ENCODE data around the gene SH3BP1. TPM values are rescaled to one million over a fixed set of nuclear protein-coding genes. Genes with fewer than 3 reads are reported as not detected.

SH3BP1 gene
- total and polyA plus RNA-seq, 2 donors (not counting 1 experiment from before 2014, with no cell fraction given) = 44.0 to 69.7 TPM

- H3K4me1 ChIP-seq (ENCODE audit: control insufficient read depth in 2 of 2, insufficient read depth in 2 of 2, low read length in 2 of 2) = no peaks in the 10 kb centered on the region
- no peak overlapping the region for H3K27ac ChIP-seq (ENCODE audit: low read length in 2 of 2)
- no peak overlapping the region for H3K9ac ChIP-seq (ENCODE audit: low read length)
- ChIA-PET CTCF (interaction anchor here (1.2 to 2.0 kb wide), 3 partner anchors 7 to 9 kb away, joined by 3 to 5 read pairs (median 3); partner anchors contain the start of gene PDXP), POLR2A (no interaction called here)
- 100% methylated on average over 6 of the region's 17 CpGs for WGBS (ENCODE audit: insufficient coverage)
- H2AFZ ChIP-seq (ENCODE audit: insufficient read depth, low read depth, low read length, poor library complexity, severe bottlenecking) = no peak overlapping the region
- Mint-ChIP-seq H3K4me1 (no peaks in the 10 kb centered on the region), H3K27me3 (no peaks in the 10 kb centered on the region), H3K4me3 (no peak overlapping the region), H3K9me3 (ENCODE audit: insufficient read depth) (no peaks in the 10 kb centered on the region), H3K27ac (no peak overlapping the region)
- no peaks in the 10 kb centered on the region for H3K9me3 ChIP-seq (ENCODE audit: control extremely low read depth in 1 of 3, control insufficient read depth in 2 of 3, insufficient read depth in 1 of 3, low read length in 2 of 3)
- no peak overlapping the region for H3K4me3 ChIP-seq (ENCODE audit: control extremely low read depth in 1 of 5, extremely low read depth in 1 of 5, insufficient read depth in 1 of 5, low read depth in 2 of 5, low read length in 4 of 5)
- no peak for ATAC-seq (ENCODE audit: low read depth)
- intact Hi-C loops (cut with micrococcal nuclease) = no loop called here
- peaks cover 24% of the 10 kb centered on the region for H3K79me2 ChIP-seq (ENCODE audit: control insufficient read depth, insufficient read depth, low read length)
- peaks cover 2 to 77% of the 10 kb centered on the region in 2 experiments for H3K36me3 ChIP-seq (replicated peaks in 1 of 2; ENCODE audit: control extremely low read depth in 1 of 2, control insufficient read depth in 1 of 2, extremely low read depth in 1 of 2, insufficient read depth in 2 of 2, low read length in 1 of 2)
- no peak for DNase-seq
- no peaks in the 10 kb centered on the region for H4K20me1 ChIP-seq (ENCODE audit: control insufficient read depth, insufficient read depth, low read length, poor library complexity, severe bottlenecking)
- no peak overlapping the region for H3K4me2 ChIP-seq (replicated peaks; ENCODE audit: low read depth, low read length, poor library complexity, severe bottlenecking)
- no peak for TF ChIP-seq CTCF (IDR thresholded peaks at IDR 0.05)
- no peak for TF ChIP-seq EZH2 (IDR thresholded peaks at IDR 0.05; ENCODE audit: borderline replicate concordance, insufficient read depth, low read depth, low read length, poor library complexity, severe bottlenecking)
- no peaks in the 10 kb centered on the region for H3K27me3 ChIP-seq (replicated peaks in 1 of 4; ENCODE audit: control extremely low read depth in 1 of 4, control insufficient read depth in 3 of 4, insufficient read depth in 4 of 4, low read length in 3 of 4)
These were observed 11.1 kb downstream of the SH3BP1 start for GRCh38 chr22:37650463-37651136.

- no peak for DNase-seq
- no peaks in the 10 kb centered on the region for H3K27me3 Mint-ChIP-seq
These were observed 15.2 kb downstream of the SH3BP1 start for GRCh38 chr22:37654563-37655251.

More at GRCh38 chr22:37654563-37655251, 15.2 kb downstream of the SH3BP1 start:
- Mint-ChIP-seq H3K4me1 (peaks cover 18% of the 10 kb centered on the region), H3K4me3 (no peak overlapping the region), H3K9me3 (ENCODE audit: insufficient read depth) (no peaks in the 10 kb centered on the region), H3K27ac (no peak overlapping the region)
- peaks cover 11 to 16% of the 10 kb centered on the region in 2 donors for H3K4me1 ChIP-seq (ENCODE audit: control insufficient read depth in 2 of 2, insufficient read depth in 2 of 2, low read length in 2 of 2)
- no peak overlapping the region for H3K4me3 ChIP-seq (ENCODE audit: control extremely low read depth in 1 of 5, extremely low read depth in 1 of 5, insufficient read depth in 1 of 5, low read depth in 2 of 5, low read length in 4 of 5)
- peaks cover 0 to 43% of the 10 kb centered on the region in 2 experiments for H3K36me3 ChIP-seq (replicated peaks in 1 of 2; ENCODE audit: control extremely low read depth in 1 of 2, control insufficient read depth in 1 of 2, extremely low read depth in 1 of 2, insufficient read depth in 2 of 2, low read length in 1 of 2)
- no peaks in the 10 kb centered on the region for H3K27me3 ChIP-seq (replicated peaks in 1 of 4; ENCODE audit: control extremely low read depth in 1 of 4, control insufficient read depth in 3 of 4, insufficient read depth in 4 of 4, low read length in 3 of 4)
- 81% methylated on average over 8 of the region's 14 CpGs for WGBS (ENCODE audit: insufficient coverage)
- no peaks in the 10 kb centered on the region for H4K20me1 ChIP-seq (ENCODE audit: control insufficient read depth, insufficient read depth, low read length, poor library complexity, severe bottlenecking)
- H3K9ac ChIP-seq (ENCODE audit: low read length) = no peak overlapping the region
- CTCF ChIA-PET = interaction anchor here (1.5 to 22.6 kb wide), 3 partner anchors 10 to 27 kb away, joined by 4 to 462 read pairs (median 18); partner anchors contain the start of genes LGALS1 and NOL12
- no peak for ATAC-seq (ENCODE audit: low read depth)
- POLR2A ChIA-PET = interaction anchor here (0.6 kb wide), 1 partner anchor 20 kb away, joined by 11 read pairs; no protein-coding TSS in a partner anchor
- no peak for TF ChIP-seq CTCF (IDR thresholded peaks at IDR 0.05)
- TF ChIP-seq EZH2 (IDR thresholded peaks at IDR 0.05; ENCODE audit: borderline replicate concordance, insufficient read depth, low read depth, low read length, poor library complexity, severe bottlenecking) = no peak
- no peak overlapping the region for H3K27ac ChIP-seq (ENCODE audit: low read length in 2 of 2)
- H3K9me3 ChIP-seq (ENCODE audit: control extremely low read depth in 1 of 3, control insufficient read depth in 2 of 3, insufficient read depth in 1 of 3, low read length in 2 of 3) = no peaks in the 10 kb centered on the region
- peaks cover 15% of the 10 kb centered on the region for H3K79me2 ChIP-seq (ENCODE audit: control insufficient read depth, insufficient read depth, low read length)
- intact Hi-C loops (cut with micrococcal nuclease) = no loop called here
- no peak overlapping the region for H2AFZ ChIP-seq (ENCODE audit: insufficient read depth, low read depth, low read length, poor library complexity, severe bottlenecking)
- H3K4me2 ChIP-seq (replicated peaks; ENCODE audit: low read depth, low read length, poor library complexity, severe bottlenecking) = no peak overlapping the region

Data from B cell (primary cell).